NCI-H146 treated with DMSO at 0.1 percent for 48 hours (cell line): Measurements from ENCODE around the gene CANX.
"Not testable (repeated sequence)": the region's sequence is repeated elsewhere in the genome, so short reads cannot be mapped to it uniquely, and the experiment has no call there.

Experiments used
- DNase-seq: peaks from one replicate; lab custom pipeline; 2025; ENCODE audit not compliant: unreplicated experiment; lab: John Stamatoyannopoulos, UW

The CANX gene

DNA sequence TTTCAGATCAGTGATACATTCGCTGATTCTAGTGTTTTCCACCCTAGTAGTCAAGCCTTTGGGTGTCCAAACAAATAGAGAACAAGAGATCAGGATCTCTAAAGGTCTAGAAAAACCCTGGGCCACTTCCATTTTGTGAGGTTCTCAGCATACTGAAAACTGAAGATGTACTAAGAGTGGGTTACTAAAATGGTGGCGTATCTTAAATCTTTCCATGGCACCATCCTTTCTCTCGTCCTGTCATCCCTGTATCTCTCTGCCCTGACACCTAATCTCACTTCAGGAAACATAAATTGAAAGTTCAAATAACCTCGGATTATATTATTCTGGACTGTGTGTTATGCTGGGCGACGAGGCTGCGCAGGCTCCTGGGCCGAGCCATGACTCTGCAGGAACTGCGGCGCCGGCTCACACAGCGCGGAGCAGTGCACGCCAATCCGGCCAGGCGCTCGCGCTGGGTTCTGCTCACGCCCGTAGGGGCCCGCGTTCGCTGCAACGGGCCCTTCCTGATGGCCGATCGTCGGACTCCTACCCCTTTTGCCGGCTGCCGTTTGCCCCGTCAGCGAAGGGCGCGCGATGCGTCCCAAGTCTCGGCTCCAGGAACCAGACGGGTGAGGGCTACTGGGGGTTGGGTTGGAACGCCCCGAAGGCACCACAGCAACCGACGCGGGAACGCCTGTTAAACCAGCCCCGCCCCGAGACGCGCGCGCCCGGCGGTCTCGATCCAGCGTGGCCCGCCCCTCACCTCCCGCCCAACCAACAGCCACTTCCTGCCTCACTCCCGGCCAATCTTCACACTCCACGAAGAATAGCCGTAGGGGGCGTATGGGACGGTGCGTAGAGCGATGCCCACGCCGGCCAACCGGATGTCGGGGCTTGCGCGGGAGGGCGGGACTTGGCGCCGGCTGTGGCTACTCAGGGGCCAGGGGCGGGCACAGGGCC lies 503 bp upstream of the CANX start:
- DNase-seq = peak; percentile 92

GRCh38 chr5:179699616-179700237 lies 960 bp downstream of the CANX start:
- DNase-seq = no peak

DNA sequence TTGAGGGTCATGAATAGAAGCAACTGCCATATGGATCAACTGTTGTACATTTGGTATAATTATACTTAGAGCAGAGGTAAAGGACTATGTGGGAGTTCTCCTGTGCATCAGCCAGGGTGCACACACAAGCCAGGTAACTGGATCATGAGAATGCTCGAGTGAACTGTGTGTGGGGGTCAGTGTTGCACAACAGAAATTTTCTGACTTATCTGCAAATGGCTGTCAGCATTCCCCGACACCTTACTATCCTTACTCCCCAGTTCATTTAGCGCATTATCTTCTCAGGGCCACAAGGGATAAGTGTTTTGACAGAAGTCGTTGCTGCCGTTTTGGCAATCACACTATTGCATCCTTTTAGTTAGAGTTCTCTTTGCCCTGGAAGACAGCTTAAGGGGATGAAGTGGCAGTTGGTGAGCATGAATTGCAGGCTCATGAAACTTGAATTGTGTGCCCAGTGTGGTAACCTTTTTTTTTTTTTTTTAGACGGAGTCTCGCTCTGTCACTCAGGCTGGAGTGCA lies 1.7 kb downstream of the CANX start:
- no peak for DNase-seq

DNA sequence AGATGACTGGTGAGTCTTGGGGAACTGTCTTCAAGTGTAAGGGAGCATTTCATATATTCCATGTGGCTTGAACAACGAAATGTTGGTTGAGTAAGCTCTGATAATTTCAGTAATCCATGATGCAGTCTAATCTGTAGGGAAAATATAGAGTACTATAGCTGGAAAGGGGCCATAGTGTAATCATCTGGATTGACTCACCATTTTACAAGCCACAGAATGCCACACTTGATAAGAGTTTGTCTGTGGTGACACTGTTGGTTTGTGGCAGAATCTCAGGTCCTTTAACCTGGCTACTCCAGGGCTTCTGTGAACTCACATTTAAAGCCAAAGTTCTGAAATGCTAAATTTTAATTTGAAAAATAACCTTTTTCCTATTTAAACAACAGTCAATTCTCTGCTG lies 17.5 kb downstream of the CANX start:
- no peak for DNase-seq

- DNase-seq = no peak
Observed at GRCh38 chr5:179720222-179720621, 21.5 kb downstream of the CANX start.

GRCh38 chr5:179724163-179724562 lies 25.4 kb downstream of the CANX start:
- no peak for DNase-seq

DNA sequence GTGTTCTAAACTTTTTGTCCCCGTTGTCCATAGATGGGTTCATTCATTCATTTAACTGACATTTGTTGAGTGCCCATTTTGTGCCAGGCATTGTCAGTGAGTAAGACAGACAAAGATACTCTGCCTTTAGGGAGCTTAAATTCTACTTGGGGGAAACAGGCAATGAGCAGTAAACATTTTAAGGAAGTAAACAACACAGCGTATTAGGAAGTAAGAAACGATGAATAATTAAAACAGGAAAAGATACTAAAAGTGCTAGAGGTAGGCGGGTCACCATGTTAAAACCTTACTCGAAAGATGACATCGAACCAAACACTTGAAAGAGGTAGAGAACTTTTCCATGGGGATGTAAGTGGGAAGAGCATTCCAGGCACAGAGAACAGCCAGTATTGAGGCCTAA lies 28.3 kb downstream of the CANX start:
- no peak for DNase-seq

DNA sequence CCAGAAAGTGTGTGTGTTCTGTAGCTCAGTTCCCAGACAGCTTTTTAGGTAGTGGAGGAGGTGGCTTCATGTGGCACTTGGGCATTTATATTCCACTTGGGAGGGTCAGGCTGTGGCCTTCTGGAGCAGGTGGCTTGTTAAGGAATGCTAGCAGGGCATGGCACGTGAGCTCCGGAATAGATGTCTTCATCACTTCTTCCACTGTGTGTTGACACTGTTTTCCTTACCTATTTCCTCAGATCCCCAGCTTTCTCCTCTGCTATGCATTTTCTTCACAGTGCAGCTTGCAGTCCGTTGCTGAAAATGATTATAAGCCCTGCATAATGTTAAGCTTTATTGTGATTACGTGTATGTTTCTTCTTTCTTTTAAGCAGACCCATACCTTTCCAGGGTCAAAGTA lies 30.5 kb downstream of the CANX start:
- no peak for DNase-seq

- DNase-seq = no peak
Observed at GRCh38 chr5:179729727-179730126, 31.0 kb downstream of the CANX start.

DNA sequence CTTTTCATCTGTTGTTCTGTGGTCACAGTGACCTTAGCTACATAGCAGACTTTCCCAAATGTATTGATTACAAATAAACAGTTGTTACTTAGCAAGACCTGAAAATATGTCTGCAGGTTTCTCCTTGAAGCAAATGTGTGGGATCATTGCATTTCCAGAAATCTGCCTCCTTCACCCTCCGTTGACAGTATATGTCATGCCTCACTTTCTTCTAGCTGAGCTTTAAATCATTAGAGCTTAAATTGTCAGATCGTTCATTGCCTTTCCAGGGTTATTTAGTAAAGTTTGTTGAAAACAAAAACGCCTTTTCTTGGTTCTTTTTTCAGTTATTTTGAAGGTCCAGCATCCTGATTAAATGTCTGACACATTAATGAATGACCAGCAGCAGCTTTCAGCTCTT lies 31.6 kb downstream of the CANX start:
- DNase-seq = no peak

DNA sequence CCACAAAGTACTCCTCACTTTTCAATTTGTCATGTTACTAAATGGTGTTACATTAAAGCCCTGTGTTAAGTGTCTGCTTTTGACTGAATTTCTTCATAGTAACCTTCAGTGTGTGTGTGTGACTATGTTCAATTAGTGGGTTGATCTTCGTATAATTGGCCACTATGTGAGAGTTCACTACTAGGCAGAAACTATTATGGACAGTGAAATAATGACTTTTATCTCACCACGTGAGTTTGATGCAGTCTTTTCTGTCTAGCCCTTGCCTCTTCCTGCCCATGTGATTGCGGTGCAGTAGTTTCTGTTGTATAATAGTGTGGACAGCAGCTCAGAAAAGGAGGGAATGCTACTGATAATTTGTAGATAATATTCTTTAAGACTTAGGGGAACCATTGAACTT lies 32.1 kb downstream of the CANX start:
- no peak for DNase-seq

DNA sequence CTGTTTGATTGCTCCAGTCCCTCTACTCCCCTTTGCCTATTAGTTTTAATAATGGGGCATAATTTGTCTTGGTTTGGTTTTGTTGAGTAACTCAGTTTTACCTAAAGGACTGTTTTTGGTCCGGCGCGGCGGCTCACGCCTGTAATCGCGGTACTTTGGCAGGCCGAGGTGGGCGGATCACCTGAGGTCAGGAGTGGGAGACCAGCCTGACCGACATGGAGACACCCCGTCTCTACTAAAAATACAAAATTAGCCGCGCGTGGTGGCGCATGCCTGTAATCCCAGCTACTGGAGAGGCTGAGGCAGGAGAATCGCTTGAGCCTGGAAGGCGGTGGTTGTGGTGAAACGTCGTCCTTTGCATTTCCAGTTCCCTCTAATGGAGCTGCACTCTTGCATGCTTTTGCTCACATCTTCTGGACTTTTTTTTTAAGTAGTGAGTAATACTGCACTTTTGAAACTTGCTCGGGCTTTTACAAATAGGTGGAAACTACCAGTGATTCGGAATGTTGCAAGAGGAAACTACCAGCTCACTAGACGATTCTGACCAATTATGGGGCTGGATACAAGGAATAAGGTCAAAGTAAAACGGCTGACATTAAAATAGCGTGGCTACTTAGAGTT lies 33.1 kb downstream of the CANX start:
- DNase-seq = no peak

DNA sequence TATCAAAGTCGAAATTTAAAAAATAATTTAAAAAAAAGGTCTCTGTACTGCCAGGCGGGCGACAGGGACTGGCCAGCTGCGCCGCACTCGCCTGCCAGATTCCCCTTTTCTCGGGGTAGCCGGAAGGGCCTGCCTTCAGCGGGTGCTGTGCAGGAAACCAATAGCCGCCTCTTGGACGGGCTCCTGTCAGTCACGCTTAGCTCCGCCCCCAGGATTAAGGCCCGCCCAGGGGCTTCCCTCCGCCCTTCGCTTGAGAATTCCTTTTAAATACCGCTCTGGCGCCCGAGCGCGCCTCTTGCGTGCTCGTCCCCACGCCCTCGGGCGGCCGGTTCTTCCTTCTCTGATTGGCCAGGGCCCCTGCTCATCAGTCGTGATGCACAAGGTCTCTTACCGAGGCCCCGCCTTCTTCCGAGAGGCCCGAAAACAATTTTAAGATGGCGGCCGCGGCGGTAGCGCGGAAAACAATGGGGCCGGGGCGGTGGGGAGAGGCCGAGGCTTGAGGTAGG lies 33.7 kb downstream of the CANX start, which contains the start of gene MAML1:
MAML1 (plus strand) TSS at position 411 of the 506 bp plus-strand sequence. CDS start 291 bp downstream, outside the sequence.
- peak; percentile 93 for DNase-seq

GRCh38 chr5:179732918-179733771 lies 34.4 kb downstream of the CANX start:
- peak; percentile 2 for DNase-seq

DNA sequence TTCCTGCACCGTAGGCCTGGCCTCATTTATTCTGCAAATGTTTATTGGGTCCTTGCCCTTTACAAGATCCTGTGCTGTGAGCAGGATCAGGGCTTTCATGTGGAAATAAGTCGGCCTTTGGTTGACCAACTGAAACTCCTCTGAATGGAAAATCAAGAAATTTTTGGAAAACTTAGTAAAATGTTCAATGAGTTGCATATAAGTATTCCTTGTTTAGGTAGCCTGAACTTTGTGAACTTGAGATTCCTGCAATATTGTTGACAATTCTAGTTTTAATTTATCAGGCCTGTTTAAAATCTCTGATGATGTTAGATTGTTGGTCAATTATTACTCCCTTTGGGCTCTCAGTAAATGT lies 35.0 kb downstream of the CANX start:
- DNase-seq = no peak

DNA sequence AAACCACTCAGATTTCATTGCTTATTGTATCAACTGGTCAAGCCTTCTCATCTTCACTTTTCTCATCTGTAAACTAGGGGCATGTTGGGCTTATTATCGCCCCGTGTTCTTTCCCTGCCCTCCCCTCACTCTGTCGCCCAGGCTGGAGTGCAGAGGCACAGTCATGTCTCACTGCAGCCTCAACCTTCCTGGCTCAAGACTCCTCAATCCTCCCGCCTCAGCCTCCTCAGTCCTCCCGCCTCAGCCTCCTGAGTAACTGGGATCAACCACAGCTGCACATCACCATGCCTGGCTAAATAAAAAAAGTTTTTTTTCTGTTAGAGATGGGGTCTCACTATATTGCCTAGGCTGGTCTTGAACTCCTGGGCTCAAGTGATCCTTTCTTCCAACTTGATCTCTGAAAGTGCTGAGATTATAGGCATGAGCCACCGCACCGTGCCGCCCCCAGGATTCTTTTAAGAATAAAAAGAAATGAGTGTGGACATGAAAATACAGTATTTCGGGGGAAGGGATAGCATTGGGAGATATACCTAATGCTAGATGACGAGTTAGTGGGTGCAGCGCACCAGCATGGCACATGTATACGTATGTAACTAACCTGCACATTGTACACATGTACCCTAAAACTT lies 35.9 kb downstream of the CANX start:
- no peak for DNase-seq

- DNase-seq = no peak
Observed at GRCh38 chr5:179738742-179739141, 40.0 kb downstream of the CANX start.

DNA sequence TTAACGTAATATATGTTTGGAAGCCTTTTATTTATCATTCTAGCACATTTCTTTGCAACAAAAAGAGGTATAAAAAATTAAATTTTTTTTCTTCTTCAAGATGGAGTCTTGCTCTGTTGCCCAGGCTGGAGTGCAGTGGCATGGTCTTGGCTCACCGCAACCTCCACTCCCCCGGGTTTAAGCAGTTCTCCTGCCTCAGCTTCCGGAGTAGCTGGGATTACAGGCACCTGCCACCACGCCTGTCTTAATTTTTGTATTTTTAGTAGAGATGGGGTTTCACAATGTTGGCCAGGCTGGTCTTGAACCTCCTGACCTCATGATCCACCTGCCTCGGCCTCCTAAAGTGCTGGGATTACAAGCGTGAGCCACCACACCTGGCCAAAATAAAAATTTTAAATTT lies 45.3 kb downstream of the CANX start:
- DNase-seq = not testable (repeated sequence)

GRCh38 chr5:179746872-179747271 lies 48.1 kb downstream of the CANX start:
- no peak for DNase-seq

- DNase-seq = no peak
Observed at GRCh38 chr5:179747811-179748210, 49.0 kb downstream of the CANX start.
